GM12878 (cell line): Measurements from ENCODE around the gene ASS1. TPM values are rescaled to one million over a fixed set of nuclear protein-coding genes. Genes with fewer than 3 reads are reported as not detected.

Experiments used
- ATAC-seq: fragments of 200-7000 bp; cut with Tn5 transposase; 3 replicates; pipeline ENCODE4 v1.9.1; 2020; ENCODE audit warnings: mild to moderate bottlenecking, moderate library complexity
- BruUV-seq: library from RNA; stranded (reverse); fragments of 400-500 nt; replicated peaks from 2 replicates; lab custom pipeline; 2021; lab: Mats Ljungman, UMichigan
- CTCF ChIA-PET: fragments of 300-600 bp; sonication (Branson Sonifier 250); formaldehyde crosslinking; extraction: SDS; loops from one replicate; lab custom pipeline; 2021; ENCODE audit warnings: inconsistent platforms; lab: Yijun Ruan, JAX
- POLR2A ChIA-PET: fragments of 350-600 bp; formaldehyde crosslinking; extraction: SDS; loops from one replicate; lab custom pipeline; 2021; ENCODE audit warnings: inconsistent platforms; lab: Charles Lee
- RAD21 ChIA-PET: fragments of 300-600 bp; sonication (Branson Sonifier 250); formaldehyde crosslinking; loops from one replicate; lab custom pipeline; 2023; ENCODE audit warnings: antibody characterized with exemption; ENCODE audit not compliant: unreplicated experiment; lab: Charles Lee
- SMC1A ChIA-PET: fragments of 300-600 bp; sonication (Branson Sonifier 250); formaldehyde crosslinking; loops from one replicate; lab custom pipeline; 2023; ENCODE audit not compliant: unreplicated experiment, uncharacterized antibody; lab: Charles Lee
- DNase-seq: peaks from one replicate; pipeline ENCODE4 v3.0.0-alpha.2; 2011; ENCODE audit warnings: low read depth, low spot score
- FAIRE-seq: peaks from 3 replicates; lab custom pipeline; 2011; peaks lifted over from hg19 to GRCh38; lab: Jason Lieb, UNC
- H2AFZ ChIP-seq: 2 replicates; pipeline ENCODE4 v1.6.0; 2011; ENCODE audit warnings: low read depth, low read length, control low read depth; ENCODE audit not compliant: control insufficient read depth
- H3K27ac ChIP-seq: 2 replicates; pipeline ENCODE4 v1.5.1; 2011; ENCODE audit warnings: control low read depth; ENCODE audit not compliant: control insufficient read depth, insufficient read depth
- H3K27me3 ChIP-seq, 2 experiments: replicated peaks in 1 of 2; 2 replicates each; pipeline versions ENCODE4 v1.6.0 to v1.6.1; 2011; ENCODE audit warnings: low read length in 1 of 2; ENCODE audit not compliant: control insufficient read depth in 2 of 2, insufficient read depth in 2 of 2
- H3K36me3 ChIP-seq, 2 experiments: 2 replicates each; pipeline ENCODE4 v1.5.1; 2011; ENCODE audit warnings: low read length in 1 of 2; ENCODE audit not compliant: control insufficient read depth in 2 of 2, insufficient read depth in 2 of 2
- H3K4me1 ChIP-seq: 2 replicates; pipeline ENCODE4 v1.6.1; 2011; ENCODE audit warnings: mild to moderate bottlenecking, low read length, moderate library complexity, mixed read lengths; ENCODE audit not compliant: control insufficient read depth, insufficient read depth
- H3K4me2 ChIP-seq: 2 replicates; pipeline ENCODE4 v1.6.0; 2011; ENCODE audit warnings: control low read depth; ENCODE audit not compliant: control insufficient read depth, insufficient read depth
- H3K4me3 ChIP-seq: fragments of 200-600 bp; sonication (generic); 2 replicates; pipeline ENCODE4 v1.5.1; 2016
- H3K79me2 ChIP-seq: 2 replicates; pipeline ENCODE4 v1.6.0; 2011; ENCODE audit warnings: low read length; ENCODE audit not compliant: control insufficient read depth, insufficient read depth
- H3K9ac ChIP-seq: 2 replicates; pipeline ENCODE4 v1.8.0; 2011; ENCODE audit warnings: low read length, control low read depth, mixed read lengths; ENCODE audit not compliant: control insufficient read depth, insufficient read depth
- H3K9me3 ChIP-seq: replicated peaks from 3 replicates; pipeline ENCODE4 v1.5.1; 2011; ENCODE audit warnings: mild to moderate bottlenecking, low read length; ENCODE audit not compliant: control insufficient read depth, insufficient read depth
- H4K20me1 ChIP-seq: 2 replicates; pipeline ENCODE4 v1.6.0; 2011; ENCODE audit not compliant: control insufficient read depth, insufficient read depth
- CHD1 ChIP-seq: IDR thresholded peaks from 2 replicates; pipeline ENCODE4 v1.6.1; 2012; ENCODE audit warnings: low read depth, low read length, improper control_type of control experiment
- ETV6 ChIP-seq, 2 experiments: fragments of 450-650 bp in 1 of 2; IDR thresholded peaks in 1 of 2; conservative IDR thresholded peaks in 1 of 2; 2 replicates each; pipeline ENCODE4 v1.6.1; 2014; ENCODE audit warnings: antibody characterized with exemption in 1 of 2, borderline replicate concordance in 1 of 2, low read depth in 1 of 2, mild to moderate bottlenecking in 1 of 2, moderate library complexity in 1 of 2
- EZH2 ChIP-seq: IDR thresholded peaks from 2 replicates; pipeline ENCODE4 v1.6.1; 2012; ENCODE audit warnings: low read depth, mild to moderate bottlenecking, control low read depth, inconsistent platforms, low read length, borderline replicate concordance; ENCODE audit not compliant: control insufficient read depth
- GATAD2B ChIP-seq: fragments of 450-650 bp; conservative IDR thresholded peaks from 2 replicates; pipeline ENCODE4 v1.6.1; 2017; ENCODE audit warnings: low read depth, mild to moderate bottlenecking, moderate library complexity
- NFXL1 ChIP-seq: fragments of 450-650 bp; IDR thresholded peaks from 2 replicates; pipeline ENCODE4 v1.6.1; 2017; ENCODE audit warnings: antibody characterized with exemption, mild to moderate bottlenecking, borderline replicate concordance
- NR2C2 ChIP-seq: IDR thresholded peaks from 2 replicates; pipeline ENCODE4 v1.6.1; 2011; ENCODE audit warnings: borderline replicate concordance, low read depth; ENCODE audit not compliant: control insufficient read depth, insufficient read length
- POLR2A ChIP-seq: IDR thresholded peaks from 2 replicates; pipeline ENCODE4 v1.6.1; 2011; ENCODE audit warnings: low read depth, mild to moderate bottlenecking, low read length
- RFX5 ChIP-seq: IDR thresholded peaks from 2 replicates; pipeline ENCODE4 v1.6.1; 2011; ENCODE audit warnings: low read depth, low read length, improper control_type of control experiment
- STAT3 ChIP-seq: IDR thresholded peaks from 2 replicates; pipeline ENCODE4 v1.6.1; 2011; ENCODE audit warnings: low read depth, low read length, improper control_type of control experiment
- TCF7 ChIP-seq: IDR thresholded peaks from 2 replicates; pipeline ENCODE4 v1.6.1; 2014; ENCODE audit warnings: antibody characterized with exemption, borderline replicate concordance
- YY1 ChIP-seq: IDR thresholded peaks from 2 replicates; pipeline ENCODE4 v1.6.1; 2011; ENCODE audit warnings: low read depth, mild to moderate bottlenecking, low read length
- ZNF24 ChIP-seq: fragments of 450-650 bp; IDR thresholded peaks from 2 replicates; pipeline ENCODE4 v1.6.1; 2017; ENCODE audit warnings: antibody characterized with exemption, mild to moderate bottlenecking
- ZNF384 ChIP-seq: IDR thresholded peaks from 2 replicates; pipeline ENCODE4 v1.6.1; 2012; ENCODE audit warnings: low read depth, mild to moderate bottlenecking, low read length, improper control_type of control experiment, borderline replicate concordance
- ZNF622 ChIP-seq: fragments of 450-650 bp; IDR thresholded peaks from 2 replicates; pipeline ENCODE4 v1.6.1; 2017; ENCODE audit warnings: mild to moderate bottlenecking, inconsistent platforms
- WGBS: methylation state at CpG from one replicate; pipeline ENCODE4 v1.1.6; 2016; ENCODE audit warnings: low lambda C conversion rate; ENCODE audit not compliant: insufficient replicate concordance, insufficient coverage; ENCODE audit errors: missing lambda C conversion rate; 5-methylcytosine and 5-hydroxymethylcytosine counted together
- in situ Hi-C: fragments of 300-500 bp; cut with MboI; formaldehyde crosslinking; loops from 9 replicates; pipeline ENCODE4 v1.14.3; 2018; ENCODE audit warnings: mixed read lengths
- intact Hi-C: fragments of 100-400 bp; cut with micrococcal nuclease; formaldehyde crosslinking; loops from one replicate; pipeline ENCODE4 v1.14.2; 2022; ENCODE audit not compliant: unreplicated experiment
- polyA plus RNA-seq, 11 experiments: library from polyadenylated mRNA; depleted of rRNA in 4 of 11; unstranded in 6 of 11; stranded (reverse) in 5 of 11; fragments of >200 nt; fragmentation: Nextera tagmentation in 4 of 11; fragmentation: Illumina TruSeq in 1 of 11; extraction: Ambion mirVana in 4 of 11; extraction: Trizol in 1 of 11; gene quantifications; 1 replicate in 1 of 11; 2 replicates in 10 of 11; pipeline versions ENCODE4 v1.2.1 to v1.2.3, GENCODE V29; 2011 to 2016; ENCODE audit warnings: inconsistent platforms in 2 of 11, missing spikeins in 2 of 11, low read depth in 1 of 11
- total RNA-seq, 4 experiments: library from RNA; depleted of rRNA in 3 of 4; stranded (reverse); fragments of >200 nt in 3 of 4; fragmentation: Illumina TruSeq in 1 of 4; extraction: Trizol in 1 of 4; gene quantifications; 2 replicates each; pipeline versions ENCODE4 v1.2.1 to v1.2.3, GENCODE V29; 2013 to 2021
- TF ChIP-seq, protein P1 (sequence below): fragments of 450-650 bp; IDR thresholded peaks from 2 replicates; pipeline ENCODE4 v1.6.1; 2018; ENCODE audit warnings: mild to moderate bottlenecking, low read depth, moderate library complexity; ENCODE audit not compliant: partially characterized antibody
- TF ChIP-seq, protein P2 (sequence below), 3 experiments: IDR thresholded peaks in 2 of 3; conservative IDR thresholded peaks in 1 of 3; 2 replicates each; pipeline ENCODE4 v1.5.1; 2011; ENCODE audit warnings: low read depth in 3 of 3, low read length in 3 of 3, mild to moderate bottlenecking in 3 of 3, control low read depth in 2 of 3, moderate library complexity in 2 of 3, inconsistent platforms in 1 of 3, mixed read lengths in 1 of 3; ENCODE audit not compliant: control insufficient read depth in 2 of 3, insufficient read depth in 1 of 3; ENCODE audit errors: extremely low read depth in 1 of 3
- TF ChIP-seq, protein P3 (sequence below): fragments of 150-350 bp; IDR thresholded peaks from 2 replicates; pipeline ENCODE4 v1.6.1; 2016; ENCODE audit warnings: low read depth, low read length

ASS1 gene
- total and polyA plus RNA-seq, 10 of the 15 experiments (the other 5 are each of a cell fraction or from before 2014, with no cell fraction given): 0.10 to 6.1 (median 0.28) TPM; not detected in 3

DNA sequence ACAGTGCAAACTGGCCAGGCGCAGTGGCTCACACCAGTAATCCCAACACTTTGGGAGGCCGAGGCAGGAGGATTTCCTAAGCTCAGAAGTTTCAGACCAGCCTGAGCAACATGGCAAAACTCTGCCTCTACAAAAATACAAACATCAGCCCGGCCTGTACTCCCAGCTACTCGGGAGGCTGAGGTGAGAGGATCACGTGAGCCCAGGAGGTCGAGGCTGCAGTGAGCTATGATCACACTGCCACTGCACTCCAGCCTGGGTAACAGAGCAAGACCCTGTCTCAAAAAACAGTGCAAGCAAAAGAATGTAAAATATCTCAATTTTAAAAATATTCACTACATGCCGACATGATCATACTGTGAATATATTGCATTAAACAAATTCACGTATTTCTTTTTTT is 83.9 kb downstream of the ASS1 start (continued):
- TF ChIP-seq ZNF384 (no peak), ZNF24 (no peak), NFXL1 (no peak), STAT3 (no peak), GATAD2B (no peak), CHD1 (no peak), TCF7 (no peak), ETV6 (conservative IDR thresholded peaks at IDR 0.05 in 1 of 2, IDR thresholded peaks at IDR 0.05 in 1 of 2; ENCODE audit: borderline replicate concordance in 1 of 2, low read depth in 1 of 2) (no peak), NR2C2 (no peak), POLR2A (no peak)
- TF ChIP-seq, protein P1, sequence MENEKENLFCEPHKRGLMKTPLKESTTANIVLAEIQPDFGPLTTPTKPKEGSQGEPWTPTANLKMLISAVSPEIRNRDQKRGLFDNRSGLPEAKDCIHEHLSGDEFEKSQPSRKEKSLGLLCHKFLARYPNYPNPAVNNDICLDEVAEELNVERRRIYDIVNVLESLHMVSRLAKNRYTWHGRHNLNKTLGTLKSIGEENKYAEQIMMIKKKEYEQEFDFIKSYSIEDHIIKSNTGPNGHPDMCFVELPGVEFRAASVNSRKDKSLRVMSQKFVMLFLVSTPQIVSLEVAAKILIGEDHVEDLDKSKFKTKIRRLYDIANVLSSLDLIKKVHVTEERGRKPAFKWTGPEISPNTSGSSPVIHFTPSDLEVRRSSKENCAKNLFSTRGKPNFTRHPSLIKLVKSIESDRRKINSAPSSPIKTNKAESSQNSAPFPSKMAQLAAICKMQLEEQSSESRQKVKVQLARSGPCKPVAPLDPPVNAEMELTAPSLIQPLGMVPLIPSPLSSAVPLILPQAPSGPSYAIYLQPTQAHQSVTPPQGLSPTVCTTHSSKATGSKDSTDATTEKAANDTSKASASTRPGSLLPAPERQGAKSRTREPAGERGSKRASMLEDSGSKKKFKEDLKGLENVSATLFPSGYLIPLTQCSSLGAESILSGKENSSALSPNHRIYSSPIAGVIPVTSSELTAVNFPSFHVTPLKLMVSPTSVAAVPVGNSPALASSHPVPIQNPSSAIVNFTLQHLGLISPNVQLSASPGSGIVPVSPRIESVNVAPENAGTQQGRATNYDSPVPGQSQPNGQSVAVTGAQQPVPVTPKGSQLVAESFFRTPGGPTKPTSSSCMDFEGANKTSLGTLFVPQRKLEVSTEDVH: no peak

DNA sequence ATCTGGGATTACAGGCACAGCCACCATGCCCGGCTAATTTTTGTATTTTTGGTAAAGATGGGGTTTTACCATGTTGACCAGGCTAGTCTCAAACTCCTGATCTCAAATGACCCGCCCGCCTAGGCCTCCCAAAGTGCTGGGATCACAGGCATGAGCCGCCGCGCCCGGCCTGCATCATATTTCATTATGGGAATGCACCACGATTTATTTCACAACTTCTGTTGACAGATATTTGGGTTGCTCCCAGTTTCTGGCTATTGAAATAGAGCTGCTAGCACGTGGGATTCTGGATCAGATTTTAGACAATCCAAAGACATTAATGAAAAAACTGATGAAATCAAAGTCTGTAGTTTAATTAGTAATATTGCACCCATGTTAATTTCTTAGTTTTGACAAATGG is 86.2 kb downstream of the ASS1 start:
- Histone ChIP-seq H3K4me2 (no peak overlapping the region), H2AFZ (no peak overlapping the region), H3K27me3 (peaks cover 2% of the 10 kb centered on the region in 2 experiments; a peak in 2 of 4 replicates), H3K4me1 (no peaks in the 10 kb centered on the region), H3K9me3 (no peaks in the 10 kb centered on the region), H3K27ac (no peak overlapping the region), H3K79me2 (no peaks in the 10 kb centered on the region), H3K9ac (no peak overlapping the region), H3K36me3 (no peaks in the 10 kb centered on the region), H4K20me1 (no peaks in the 10 kb centered on the region), H3K4me3 (no peak overlapping the region)
- in situ Hi-C loops: no loop called here
- DNase-seq (no peak), FAIRE-seq (no peak), ATAC-seq (no peak)
- intact Hi-C loops: no loop called here
- no TSS peak for BruUV-seq
- RAD21 ChIA-PET: no interaction called here
- CTCF ChIA-PET: no interaction called here
- WGBS: 49% methylated on average over 9 of the region's 9 CpGs
- POLR2A ChIA-PET: no interaction called here
- SMC1A ChIA-PET: no interaction called here
- TF ChIP-seq, protein P2, sequence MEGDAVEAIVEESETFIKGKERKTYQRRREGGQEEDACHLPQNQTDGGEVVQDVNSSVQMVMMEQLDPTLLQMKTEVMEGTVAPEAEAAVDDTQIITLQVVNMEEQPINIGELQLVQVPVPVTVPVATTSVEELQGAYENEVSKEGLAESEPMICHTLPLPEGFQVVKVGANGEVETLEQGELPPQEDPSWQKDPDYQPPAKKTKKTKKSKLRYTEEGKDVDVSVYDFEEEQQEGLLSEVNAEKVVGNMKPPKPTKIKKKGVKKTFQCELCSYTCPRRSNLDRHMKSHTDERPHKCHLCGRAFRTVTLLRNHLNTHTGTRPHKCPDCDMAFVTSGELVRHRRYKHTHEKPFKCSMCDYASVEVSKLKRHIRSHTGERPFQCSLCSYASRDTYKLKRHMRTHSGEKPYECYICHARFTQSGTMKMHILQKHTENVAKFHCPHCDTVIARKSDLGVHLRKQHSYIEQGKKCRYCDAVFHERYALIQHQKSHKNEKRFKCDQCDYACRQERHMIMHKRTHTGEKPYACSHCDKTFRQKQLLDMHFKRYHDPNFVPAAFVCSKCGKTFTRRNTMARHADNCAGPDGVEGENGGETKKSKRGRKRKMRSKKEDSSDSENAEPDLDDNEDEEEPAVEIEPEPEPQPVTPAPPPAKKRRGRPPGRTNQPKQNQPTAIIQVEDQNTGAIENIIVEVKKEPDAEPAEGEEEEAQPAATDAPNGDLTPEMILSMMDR (IDR thresholded peaks at IDR 0.05 in 2 of 3, conservative IDR thresholded peaks at IDR 0.05 in 1 of 3; ENCODE audit: control insufficient read depth in 2 of 3, extremely low read depth in 1 of 3, insufficient read depth in 1 of 3, low read depth in 3 of 3, low read length in 3 of 3): no peak
- TF ChIP-seq ZNF622 (no peak), EZH2 (no peak), RFX5 (no peak), YY1 (no peak)
- TF ChIP-seq, protein P3, sequence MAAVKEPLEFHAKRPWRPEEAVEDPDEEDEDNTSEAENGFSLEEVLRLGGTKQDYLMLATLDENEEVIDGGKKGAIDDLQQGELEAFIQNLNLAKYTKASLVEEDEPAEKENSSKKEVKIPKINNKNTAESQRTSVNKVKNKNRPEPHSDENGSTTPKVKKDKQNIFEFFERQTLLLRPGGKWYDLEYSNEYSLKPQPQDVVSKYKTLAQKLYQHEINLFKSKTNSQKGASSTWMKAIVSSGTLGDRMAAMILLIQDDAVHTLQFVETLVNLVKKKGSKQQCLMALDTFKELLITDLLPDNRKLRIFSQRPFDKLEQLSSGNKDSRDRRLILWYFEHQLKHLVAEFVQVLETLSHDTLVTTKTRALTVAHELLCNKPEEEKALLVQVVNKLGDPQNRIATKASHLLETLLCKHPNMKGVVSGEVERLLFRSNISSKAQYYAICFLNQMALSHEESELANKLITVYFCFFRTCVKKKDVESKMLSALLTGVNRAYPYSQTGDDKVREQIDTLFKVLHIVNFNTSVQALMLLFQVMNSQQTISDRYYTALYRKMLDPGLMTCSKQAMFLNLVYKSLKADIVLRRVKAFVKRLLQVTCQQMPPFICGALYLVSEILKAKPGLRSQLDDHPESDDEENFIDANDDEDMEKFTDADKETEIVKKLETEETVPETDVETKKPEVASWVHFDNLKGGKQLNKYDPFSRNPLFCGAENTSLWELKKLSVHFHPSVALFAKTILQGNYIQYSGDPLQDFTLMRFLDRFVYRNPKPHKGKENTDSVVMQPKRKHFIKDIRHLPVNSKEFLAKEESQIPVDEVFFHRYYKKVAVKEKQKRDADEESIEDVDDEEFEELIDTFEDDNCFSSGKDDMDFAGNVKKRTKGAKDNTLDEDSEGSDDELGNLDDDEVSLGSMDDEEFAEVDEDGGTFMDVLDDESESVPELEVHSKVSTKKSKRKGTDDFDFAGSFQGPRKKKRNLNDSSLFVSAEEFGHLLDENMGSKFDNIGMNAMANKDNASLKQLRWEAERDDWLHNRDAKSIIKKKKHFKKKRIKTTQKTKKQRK: no peak
